Activated T-helper 17 cell treated with anti-CD3 and anti-CD28 coated beads, Interleukin-2, amount 50 U/mL, for 72 hours (primary cell): Measurements from ENCODE around the gene ZMYM4. TPM values are rescaled to one million over a fixed set of nuclear protein-coding genes. Genes with fewer than 3 reads are reported as not detected.

Experiments
- ATAC-seq: fragments of 150-1000 bp; cut with Tn5 transposase; replicated peaks from 2 replicates; pipeline ENCODE4 v1.10.0; 2021; ENCODE audit warnings: mild to moderate bottlenecking, moderate library complexity
- H3K27ac Mint-ChIP-seq: one replicate; pipeline ENCODE4 v1.8.0; 2022; ENCODE audit warnings: mixed read lengths
- H3K27me3 Mint-ChIP-seq: one replicate; pipeline ENCODE4 v1.8.0; 2022; ENCODE audit warnings: mixed read lengths
- H3K36me3 Mint-ChIP-seq: one replicate; pipeline ENCODE4 v1.8.0; 2022; ENCODE audit warnings: low read depth, mild to moderate bottlenecking, mixed read lengths
- H3K4me1 Mint-ChIP-seq: one replicate; pipeline ENCODE4 v1.8.0; 2022; ENCODE audit warnings: mixed read lengths
- H3K4me3 Mint-ChIP-seq: one replicate; pipeline ENCODE4 v1.8.0; 2022; ENCODE audit warnings: mild to moderate bottlenecking, mixed read lengths
- H3K9me3 Mint-ChIP-seq: one replicate; pipeline ENCODE4 v1.8.0; 2022; ENCODE audit warnings: mixed read lengths
- total RNA-seq, 2 donors: library from RNA; stranded (reverse); gene quantifications; one replicate each; pipeline ENCODE4 v1.2.3, GENCODE V29; 2022

The ZMYM4 gene
- total RNA-seq, 2 donors from 2014 or later, result 21.4 to 29.3 TPM

GRCh38 chr1:35285771-35286606 lies 17.5 kb downstream of the ZMYM4 start:
- Mint-ChIP-seq H3K36me3 (peaks cover 19% of the 10 kb centered on the region), H3K27ac (peak overlapping the region; percentile 23), H3K4me3 (peak overlapping the region; percentile 18), H3K4me1 (peaks cover 27% of the 10 kb centered on the region), H3K9me3 (no peaks in the 10 kb centered on the region), H3K27me3 (no peaks in the 10 kb centered on the region)
- peak; percentile 38 for ATAC-seq

DNA sequence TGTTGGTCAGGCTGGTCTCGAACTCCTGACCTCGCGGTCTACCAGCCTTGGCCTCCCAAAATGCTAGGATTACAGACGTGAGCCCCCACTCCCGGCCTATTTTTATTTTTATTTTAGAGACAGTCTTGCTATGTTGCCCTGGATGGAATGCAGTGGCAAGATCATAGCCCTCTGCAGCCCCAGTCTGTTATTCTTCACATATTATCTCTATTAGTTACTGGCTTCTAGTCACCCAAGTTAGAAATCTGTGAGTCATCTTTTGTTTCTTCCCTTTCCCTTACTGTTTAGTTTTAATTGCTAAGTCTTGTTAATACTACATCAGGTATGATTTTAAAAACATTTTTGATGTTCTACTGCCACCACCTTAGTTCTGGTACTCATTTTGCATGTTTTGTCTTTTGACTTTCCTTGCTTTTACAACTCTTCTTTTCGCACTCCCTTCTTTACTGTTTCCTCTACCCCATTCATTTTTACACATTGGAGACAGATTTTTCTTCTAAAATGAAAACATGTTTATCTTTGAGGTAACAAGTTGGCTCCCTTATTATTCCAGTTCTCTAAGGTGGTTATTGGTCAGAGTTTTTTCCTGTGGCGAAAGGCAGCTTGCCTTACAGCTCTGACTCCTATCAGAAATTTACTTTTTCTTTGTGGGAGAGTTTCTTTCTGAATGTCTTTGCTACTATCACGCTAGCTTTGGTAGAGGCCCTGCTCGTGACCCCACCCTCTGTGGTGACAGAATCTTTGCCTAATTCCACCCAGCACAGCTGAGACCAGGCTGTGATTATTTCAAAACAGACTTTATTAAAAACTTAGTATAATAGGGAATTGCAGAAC lies 19.5 kb downstream of the ZMYM4 start:
- Mint-ChIP-seq H3K27me3 (no peaks in the 10 kb centered on the region), H3K9me3 (no peaks in the 10 kb centered on the region), H3K27ac (peak overlapping the region; percentile 4), H3K4me1 (peaks cover 27% of the 10 kb centered on the region), H3K4me3 (peak overlapping the region; percentile 11), H3K36me3 (peaks cover 29% of the 10 kb centered on the region)
- ATAC-seq, result peak; percentile 74

DNA sequence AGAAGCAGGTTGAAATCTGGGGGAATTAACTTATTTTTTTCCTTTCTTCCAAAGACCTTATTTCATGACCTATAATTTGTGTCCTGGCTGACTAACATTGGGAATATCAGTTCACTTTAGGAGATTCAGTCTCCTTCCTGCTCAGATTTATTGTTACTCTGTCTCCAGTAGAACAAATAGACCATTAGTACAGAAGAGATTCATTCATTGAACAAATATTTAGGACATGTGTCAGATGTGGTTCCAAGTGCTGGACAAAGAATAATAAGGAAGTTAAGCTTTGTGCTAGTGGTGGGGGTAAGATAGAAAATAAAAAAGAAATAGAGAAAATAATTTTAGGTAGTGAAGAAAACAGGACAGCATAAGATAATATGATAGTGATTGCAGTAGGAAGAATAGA lies 20.3 kb downstream of the ZMYM4 start:
- no peaks in the 10 kb centered on the region for H3K27me3 Mint-ChIP-seq
- peaks cover 36% of the 10 kb centered on the region for H3K36me3 Mint-ChIP-seq
- H3K9me3 Mint-ChIP-seq, result no peaks in the 10 kb centered on the region
- peaks cover 27% of the 10 kb centered on the region for H3K4me1 Mint-ChIP-seq
- no peak for ATAC-seq
- peak overlapping the region; percentile 0 for H3K27ac Mint-ChIP-seq
- H3K4me3 Mint-ChIP-seq, result no peak overlapping the region

GRCh38 chr1:35290452-35290851 lies 21.9 kb downstream of the ZMYM4 start:
- H3K27ac Mint-ChIP-seq, result no peak overlapping the region
- peaks cover 28% of the 10 kb centered on the region for H3K36me3 Mint-ChIP-seq
- H3K9me3 Mint-ChIP-seq, result no peaks in the 10 kb centered on the region
- peaks cover 19% of the 10 kb centered on the region for H3K4me1 Mint-ChIP-seq
- no peak for ATAC-seq
- H3K27me3 Mint-ChIP-seq, result no peaks in the 10 kb centered on the region
- H3K4me3 Mint-ChIP-seq, result no peak overlapping the region

GRCh38 chr1:35294809-35295208 lies 26.3 kb downstream of the ZMYM4 start:
- ATAC-seq, result no peak
- Mint-ChIP-seq H3K27ac (peak overlapping the region; percentile 2), H3K4me3 (no peak overlapping the region), H3K9me3 (no peaks in the 10 kb centered on the region), H3K4me1 (peaks cover 4% of the 10 kb centered on the region), H3K27me3 (no peaks in the 10 kb centered on the region), H3K36me3 (peaks cover 45% of the 10 kb centered on the region)

- H3K4me1 Mint-ChIP-seq, result peaks cover 14% of the 10 kb centered on the region
- H3K27ac Mint-ChIP-seq, result peak overlapping the region; percentile 25
- H3K9me3 Mint-ChIP-seq, result no peaks in the 10 kb centered on the region
- peaks cover 36% of the 10 kb centered on the region for H3K36me3 Mint-ChIP-seq
- H3K4me3 Mint-ChIP-seq, result no peak overlapping the region
- ATAC-seq, result no peak
- H3K27me3 Mint-ChIP-seq, result no peaks in the 10 kb centered on the region
These were observed 29.4 kb downstream of the ZMYM4 start for GRCh38 chr1:35297886-35298285.

GRCh38 chr1:35298464-35298863 lies 30.0 kb downstream of the ZMYM4 start:
- H3K9me3 Mint-ChIP-seq, result no peaks in the 10 kb centered on the region
- peak overlapping the region; percentile 36 for H3K27ac Mint-ChIP-seq
- ATAC-seq, result peak; percentile 46
- peaks cover 37% of the 10 kb centered on the region for H3K36me3 Mint-ChIP-seq
- peaks cover 14% of the 10 kb centered on the region for H3K4me1 Mint-ChIP-seq
- no peaks in the 10 kb centered on the region for H3K27me3 Mint-ChIP-seq
- no peak overlapping the region for H3K4me3 Mint-ChIP-seq

GRCh38 chr1:35300376-35300775 lies 31.9 kb downstream of the ZMYM4 start:
- no peak overlapping the region for H3K4me3 Mint-ChIP-seq
- no peaks in the 10 kb centered on the region for H3K27me3 Mint-ChIP-seq
- peaks cover 44% of the 10 kb centered on the region for H3K36me3 Mint-ChIP-seq
- H3K27ac Mint-ChIP-seq, result no peak overlapping the region
- peaks cover 14% of the 10 kb centered on the region for H3K4me1 Mint-ChIP-seq
- no peak for ATAC-seq
- no peaks in the 10 kb centered on the region for H3K9me3 Mint-ChIP-seq

- Mint-ChIP-seq H3K9me3 (no peaks in the 10 kb centered on the region), H3K4me3 (no peak overlapping the region), H3K27me3 (no peaks in the 10 kb centered on the region), H3K36me3 (peaks cover 46% of the 10 kb centered on the region), H3K4me1 (peaks cover 14% of the 10 kb centered on the region), H3K27ac (no peak overlapping the region)
- ATAC-seq, result no peak
These were observed 33.3 kb downstream of the ZMYM4 start for GRCh38 chr1:35301674-35302392.

- peaks cover 11% of the 10 kb centered on the region for H3K4me1 Mint-ChIP-seq
- no peak overlapping the region for H3K4me3 Mint-ChIP-seq
These were observed 36.9 kb downstream of the ZMYM4 start for GRCh38 chr1:35305383-35305782.

DNA sequence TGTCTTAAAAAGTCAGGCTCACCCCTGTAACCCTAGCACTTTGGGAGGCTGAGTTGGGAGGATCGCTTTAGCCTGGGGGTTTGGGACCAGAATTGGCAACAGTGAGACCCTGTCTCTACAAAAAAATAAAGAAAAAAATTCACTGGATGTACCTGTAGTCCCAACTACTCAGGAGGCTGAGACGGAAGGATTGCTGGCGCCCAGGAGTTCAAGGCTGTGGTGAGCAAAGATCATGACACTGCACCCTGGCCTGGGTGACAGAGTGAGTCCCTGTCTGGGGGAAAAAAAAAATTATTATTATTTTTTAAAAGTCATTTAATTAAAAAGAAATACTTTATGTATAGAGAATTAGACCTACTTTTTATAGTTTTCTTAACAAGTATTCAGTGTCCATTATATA lies 47.1 kb downstream of the ZMYM4 start:
- Mint-ChIP-seq H3K4me1 (peaks cover 5% of the 10 kb centered on the region), H3K9me3 (no peaks in the 10 kb centered on the region), H3K27ac (no peak overlapping the region), H3K4me3 (no peak overlapping the region), H3K36me3 (peaks cover 32% of the 10 kb centered on the region), H3K27me3 (no peaks in the 10 kb centered on the region)
- no peak for ATAC-seq

More at GRCh38 chr1:35305383-35305782, 36.9 kb downstream of the ZMYM4 start:
- ATAC-seq, result no peak
- Mint-ChIP-seq H3K9me3 (no peaks in the 10 kb centered on the region), H3K36me3 (peaks cover 49% of the 10 kb centered on the region), H3K27ac (no peak overlapping the region), H3K27me3 (no peaks in the 10 kb centered on the region)

DNA sequence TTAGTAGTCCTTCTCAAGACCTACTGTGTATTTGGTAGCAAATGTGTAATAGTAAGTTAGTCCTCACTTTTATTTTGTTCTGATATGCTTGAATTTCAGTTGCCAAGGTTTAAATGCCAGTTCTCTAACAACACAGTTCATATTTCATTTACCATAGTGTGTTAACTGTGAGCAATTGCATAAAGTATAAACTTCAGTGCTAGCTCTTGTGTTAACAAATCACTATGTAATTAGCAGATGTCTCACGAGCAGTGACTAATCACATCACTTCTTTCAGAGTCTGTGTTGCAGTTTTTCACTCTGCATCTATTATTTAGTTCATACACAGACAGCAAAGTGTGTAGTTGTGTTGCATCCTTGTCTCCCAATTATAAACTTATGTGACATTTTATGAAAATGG lies 47.8 kb downstream of the ZMYM4 start:
- peaks cover 10% of the 10 kb centered on the region for H3K4me1 Mint-ChIP-seq
- no peaks in the 10 kb centered on the region for H3K27me3 Mint-ChIP-seq
- H3K4me3 Mint-ChIP-seq, result no peak overlapping the region
- peaks cover 26% of the 10 kb centered on the region for H3K36me3 Mint-ChIP-seq
- no peak for ATAC-seq
- no peak overlapping the region for H3K27ac Mint-ChIP-seq
- H3K9me3 Mint-ChIP-seq, result no peaks in the 10 kb centered on the region

GRCh38 chr1:35319988-35320713 lies 51.6 kb downstream of the ZMYM4 start:
- Mint-ChIP-seq H3K4me1 (peaks cover 15% of the 10 kb centered on the region), H3K4me3 (no peak overlapping the region), H3K27me3 (no peaks in the 10 kb centered on the region), H3K36me3 (peaks cover 26% of the 10 kb centered on the region), H3K27ac (no peak overlapping the region), H3K9me3 (no peaks in the 10 kb centered on the region)
- ATAC-seq, result no peak

DNA sequence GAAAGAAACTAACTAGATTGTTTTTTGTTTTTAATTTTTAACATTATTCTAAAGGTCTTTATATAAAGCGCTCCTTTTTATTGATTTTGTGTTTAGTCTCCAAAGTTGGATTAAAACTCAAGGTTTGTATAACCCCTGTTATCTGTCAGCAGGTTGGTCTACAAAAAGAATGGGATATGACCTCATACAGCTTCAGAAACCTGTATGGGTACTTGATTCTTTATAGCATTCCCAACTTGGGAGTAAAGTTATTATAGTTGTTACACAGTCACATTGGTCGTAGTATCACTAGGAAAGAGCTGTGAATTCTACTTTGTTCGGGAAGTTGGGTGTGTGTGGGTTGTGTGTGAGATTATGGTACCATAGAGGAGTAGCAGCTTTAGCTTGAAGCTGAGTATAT lies 52.4 kb downstream of the ZMYM4 start:
- no peaks in the 10 kb centered on the region for H3K9me3 Mint-ChIP-seq
- H3K36me3 Mint-ChIP-seq, result peaks cover 28% of the 10 kb centered on the region
- H3K27me3 Mint-ChIP-seq, result no peaks in the 10 kb centered on the region

More for the DNA sequence above, 52.4 kb downstream of the ZMYM4 start:
- Mint-ChIP-seq H3K4me3 (no peak overlapping the region), H3K4me1 (peaks cover 15% of the 10 kb centered on the region), H3K27ac (no peak overlapping the region)
- no peak for ATAC-seq
